Activated CD8-positive, alpha-beta memory T cell treated with anti-CD3 and anti-CD28 coated beads, Interleukin-2, amount 50 U/mL, for 4 hours (primary cell): Measurements from ENCODE around the gene AGAP9.
"Not testable (repeated sequence)": the region's sequence is repeated elsewhere in the genome, so short reads cannot be mapped to it uniquely, and the experiment has no call there.

Experiments
- DNase-seq: peaks from one replicate; pipeline ENCODE4 v3.0.0-alpha.2; 2020

AGAP9 gene

GRCh38 chr10:47456079-47456785 lies 67.2 kb downstream of the AGAP9 start:
- DNase-seq, result no peak

GRCh38 chr10:47455350-47456078 lies 67.9 kb downstream of the AGAP9 start:
- not testable (repeated sequence) for DNase-seq

- no peak for DNase-seq
These were observed 68.7 kb downstream of the AGAP9 start for GRCh38 chr10:47454780-47455058.

- no peak for DNase-seq
These were observed 69.2 kb downstream of the AGAP9 start for GRCh38 chr10:47454008-47454779.

- no peak for DNase-seq
These were observed 70.1 kb downstream of the AGAP9 start for GRCh38 chr10:47453141-47454007.

GRCh38 chr10:47452495-47453140 lies 70.8 kb downstream of the AGAP9 start:
- DNase-seq, result no peak

- DNase-seq, result no peak
These were observed 71.4 kb downstream of the AGAP9 start for GRCh38 chr10:47451998-47452494.
